WTC11 (cell line): ENCODE results near the gene FHIT. TPM values are rescaled to one million over a fixed set of nuclear protein-coding genes. Genes with fewer than 3 reads are reported as not detected.

Source experiments
- ATAC-seq: fragments of 200-7000 bp; cut with Tn5 transposase; 2 replicates; pipeline ENCODE4 v1.10.0; 2021; ENCODE audit warnings: mild to moderate bottlenecking, moderate library complexity
- CTCF ChIA-PET: fragments of 300-600 bp; sonication (Branson Sonifier 250); formaldehyde crosslinking; loops from one replicate; lab custom pipeline; 2021; ENCODE audit warnings: antibody characterized with exemption; lab: Charles Lee
- POLR2A ChIA-PET: fragments of 350-600 bp; sonication (Branson Sonifier 250); formaldehyde crosslinking; loops from one replicate; lab custom pipeline; 2021; ENCODE audit warnings: antibody characterized with exemption; lab: Charles Lee
- DNase-seq: peaks from one replicate; pipeline ENCODE4 v3.0.0; 2021; ENCODE audit warnings: low spot score
- H3K27ac Mint-ChIP-seq: 2 replicates; pipeline ENCODE4 v1.8.0; 2021; ENCODE audit warnings: mixed read lengths
- H3K27me3 Mint-ChIP-seq: 2 replicates; pipeline ENCODE4 v1.8.0; 2021; ENCODE audit warnings: low read depth, mild to moderate bottlenecking, moderate library complexity, mixed read lengths
- H3K36me3 Mint-ChIP-seq: 2 replicates; pipeline ENCODE4 v1.8.0; 2021; ENCODE audit warnings: mixed read lengths
- H3K4me1 Mint-ChIP-seq: 2 replicates; pipeline ENCODE4 v1.8.0; 2022; ENCODE audit warnings: mixed read lengths
- H3K4me3 Mint-ChIP-seq: 2 replicates; pipeline ENCODE4 v1.8.0; 2021; ENCODE audit warnings: mild to moderate bottlenecking, moderate library complexity, mixed read lengths
- H3K9me3 Mint-ChIP-seq: 2 replicates; pipeline ENCODE4 v1.8.0; 2021; ENCODE audit warnings: mixed read lengths
- ATF1 ChIP-seq: sonication (generic); formaldehyde crosslinking; IDR thresholded peaks from 2 replicates; pipeline ENCODE4 v1.8.1; 2023; ENCODE audit warnings: mild to moderate bottlenecking, moderate library complexity, missing genetic modification reagents
- FOXK1 ChIP-seq: sonication (generic); formaldehyde crosslinking; IDR thresholded peaks from 2 replicates; pipeline ENCODE4 v1.8.0; 2022; ENCODE audit warnings: mild to moderate bottlenecking, moderate library complexity, missing genetic modification reagents
- GABPB1 ChIP-seq: sonication (generic); formaldehyde crosslinking; IDR thresholded peaks from 2 replicates; pipeline ENCODE4 v1.8.1; 2023; ENCODE audit warnings: mild to moderate bottlenecking, missing genetic modification reagents
- MXD4 ChIP-seq: fragments of 250-450 bp; sonication (Bioruptor Pico); IDR thresholded peaks from 2 replicates; pipeline ENCODE4 v1.8.0; 2021; ENCODE audit warnings: mild to moderate bottlenecking, moderate library complexity, borderline replicate concordance
- NFE2L1 ChIP-seq: sonication (generic); formaldehyde crosslinking; IDR thresholded peaks from 2 replicates; pipeline ENCODE4 v1.8.1; 2023; ENCODE audit warnings: missing genetic modification reagents
- NR3C1 ChIP-seq: sonication (generic); formaldehyde crosslinking; conservative IDR thresholded peaks from 2 replicates; pipeline ENCODE4 v1.8.1; 2023; ENCODE audit warnings: low read depth, mild to moderate bottlenecking, missing genetic modification reagents
- PRRX2 ChIP-seq: fragments of 250-450 bp; sonication (Bioruptor Pico); IDR thresholded peaks from 2 replicates; pipeline ENCODE4 v1.8.0; 2021; ENCODE audit warnings: mild to moderate bottlenecking
- SMAD3 ChIP-seq: sonication (generic); formaldehyde crosslinking; IDR thresholded peaks from 2 replicates; pipeline ENCODE4 v1.8.0; 2022; ENCODE audit warnings: missing genetic modification reagents, mild to moderate bottlenecking, borderline replicate concordance
- TEAD4 ChIP-seq: sonication (generic); formaldehyde crosslinking; IDR thresholded peaks from 2 replicates; pipeline ENCODE4 v1.8.0; 2022; ENCODE audit warnings: mild to moderate bottlenecking, missing genetic modification reagents
- TP53 ChIP-seq: sonication (generic); formaldehyde crosslinking; IDR thresholded peaks from 2 replicates; pipeline ENCODE4 v1.8.1; 2023; ENCODE audit warnings: mild to moderate bottlenecking, missing genetic modification reagents
- ZBTB21 ChIP-seq: sonication (generic); formaldehyde crosslinking; IDR thresholded peaks from 2 replicates; pipeline ENCODE4 v1.8.1; 2023; ENCODE audit warnings: mild to moderate bottlenecking, missing genetic modification reagents, borderline replicate concordance
- ZNF121 ChIP-seq: sonication (generic); formaldehyde crosslinking; IDR thresholded peaks from 2 replicates; pipeline ENCODE4 v1.8.0; 2023; ENCODE audit warnings: missing genetic modification reagents
- ZNF138 ChIP-seq: sonication (generic); formaldehyde crosslinking; conservative IDR thresholded peaks from 2 replicates; pipeline ENCODE4 v1.8.1; 2022; ENCODE audit warnings: mild to moderate bottlenecking, moderate library complexity, missing genetic modification reagents
- ZNF219 ChIP-seq: sonication (generic); formaldehyde crosslinking; IDR thresholded peaks from 2 replicates; pipeline ENCODE4 v1.8.0; 2023; ENCODE audit warnings: missing genetic modification reagents, mild to moderate bottlenecking, borderline replicate concordance
- ZNF423 ChIP-seq: fragments of 250-450 bp; sonication (Bioruptor Pico); IDR thresholded peaks from 2 replicates; pipeline ENCODE4 v2.1.2; 2022; ENCODE audit warnings: mild to moderate bottlenecking, moderate library complexity
- total RNA-seq: library from RNA; stranded (reverse); gene quantifications from 3 replicates; pipeline ENCODE4 v1.2.3, GENCODE V29; 2021
- TF ChIP-seq, protein P1 (sequence below): sonication (generic); formaldehyde crosslinking; IDR thresholded peaks from 2 replicates; pipeline ENCODE4 v1.8.1; 2023; ENCODE audit warnings: mild to moderate bottlenecking, missing genetic modification reagents, moderate library complexity
- TF ChIP-seq, protein P2 (sequence below): sonication (generic); formaldehyde crosslinking; IDR thresholded peaks from 2 replicates; pipeline ENCODE4 v1.8.1; 2023; ENCODE audit warnings: mild to moderate bottlenecking, missing genetic modification reagents, borderline replicate concordance
- TF ChIP-seq, protein P3 (sequence below): fragments of 250-450 bp; sonication (Bioruptor Pico); IDR thresholded peaks from 2 replicates; pipeline ENCODE4 v1.9.0; 2021; ENCODE audit warnings: mild to moderate bottlenecking
- TF ChIP-seq, protein P4 (sequence below): sonication (generic); formaldehyde crosslinking; IDR thresholded peaks from 2 replicates; pipeline ENCODE4 v1.8.1; 2022; ENCODE audit warnings: mild to moderate bottlenecking, missing genetic modification reagents, moderate library complexity, borderline replicate concordance
- TF ChIP-seq, protein P5 (sequence below): sonication (generic); formaldehyde crosslinking; conservative IDR thresholded peaks from 2 replicates; pipeline ENCODE4 v1.8.1; 2022; ENCODE audit warnings: mild to moderate bottlenecking, missing genetic modification reagents
- TF ChIP-seq, protein P6 (sequence below): fragments of 250-450 bp; sonication (Bioruptor Pico); IDR thresholded peaks from 2 replicates; pipeline ENCODE4 v1.8.0; 2021; ENCODE audit warnings: mild to moderate bottlenecking
- TF ChIP-seq, protein P7 (sequence below): sonication (generic); formaldehyde crosslinking; IDR thresholded peaks from 2 replicates; pipeline ENCODE4 v1.8.0; 2023; ENCODE audit warnings: missing genetic modification reagents, mild to moderate bottlenecking, borderline replicate concordance

Gene FHIT
- total RNA-seq, 1 experiment from 2014 or later, result 2.6 TPM

DNA sequence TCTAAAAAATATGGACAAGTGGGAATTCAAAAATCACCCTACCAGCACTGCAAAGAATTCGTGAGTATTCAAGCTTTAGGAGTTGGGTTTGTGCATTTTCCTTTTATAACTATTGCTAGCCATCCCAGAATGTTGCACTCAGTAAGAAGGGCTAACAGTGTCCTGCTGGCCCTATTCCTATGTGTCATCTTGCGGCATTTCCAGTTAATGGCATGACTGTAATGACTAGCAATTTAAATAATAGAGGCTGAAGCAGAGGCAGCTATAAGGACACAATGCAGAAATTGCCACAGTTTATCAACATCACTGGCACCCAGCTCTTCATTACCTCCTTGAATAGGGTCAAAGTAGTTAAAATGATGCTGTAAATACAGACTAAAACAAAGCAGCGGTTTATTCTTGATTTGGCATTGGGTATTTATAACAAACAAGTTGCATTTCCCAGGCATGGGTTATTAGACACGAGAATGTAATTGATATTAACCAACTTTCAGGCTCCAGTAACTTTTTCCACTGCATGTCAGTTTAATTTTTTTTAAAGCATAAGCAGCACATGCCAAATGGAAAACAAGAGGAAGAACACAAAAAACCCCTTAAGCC, 177.6 kb downstream of the FHIT start:
- TF ChIP-seq, protein P1, sequence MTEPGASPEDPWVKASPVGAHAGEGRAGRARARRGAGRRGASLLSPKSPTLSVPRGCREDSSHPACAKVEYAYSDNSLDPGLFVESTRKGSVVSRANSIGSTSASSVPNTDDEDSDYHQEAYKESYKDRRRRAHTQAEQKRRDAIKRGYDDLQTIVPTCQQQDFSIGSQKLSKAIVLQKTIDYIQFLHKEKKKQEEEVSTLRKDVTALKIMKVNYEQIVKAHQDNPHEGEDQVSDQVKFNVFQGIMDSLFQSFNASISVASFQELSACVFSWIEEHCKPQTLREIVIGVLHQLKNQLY (CRISPR knock-in tag), result no peak
- no peak for TF ChIP-seq ZNF423
- no peak for TF ChIP-seq PRRX2
- TF ChIP-seq ZNF121 (CRISPR knock-in tag), result no peak
- no peak for TF ChIP-seq ZNF219
- TF ChIP-seq, protein P2, sequence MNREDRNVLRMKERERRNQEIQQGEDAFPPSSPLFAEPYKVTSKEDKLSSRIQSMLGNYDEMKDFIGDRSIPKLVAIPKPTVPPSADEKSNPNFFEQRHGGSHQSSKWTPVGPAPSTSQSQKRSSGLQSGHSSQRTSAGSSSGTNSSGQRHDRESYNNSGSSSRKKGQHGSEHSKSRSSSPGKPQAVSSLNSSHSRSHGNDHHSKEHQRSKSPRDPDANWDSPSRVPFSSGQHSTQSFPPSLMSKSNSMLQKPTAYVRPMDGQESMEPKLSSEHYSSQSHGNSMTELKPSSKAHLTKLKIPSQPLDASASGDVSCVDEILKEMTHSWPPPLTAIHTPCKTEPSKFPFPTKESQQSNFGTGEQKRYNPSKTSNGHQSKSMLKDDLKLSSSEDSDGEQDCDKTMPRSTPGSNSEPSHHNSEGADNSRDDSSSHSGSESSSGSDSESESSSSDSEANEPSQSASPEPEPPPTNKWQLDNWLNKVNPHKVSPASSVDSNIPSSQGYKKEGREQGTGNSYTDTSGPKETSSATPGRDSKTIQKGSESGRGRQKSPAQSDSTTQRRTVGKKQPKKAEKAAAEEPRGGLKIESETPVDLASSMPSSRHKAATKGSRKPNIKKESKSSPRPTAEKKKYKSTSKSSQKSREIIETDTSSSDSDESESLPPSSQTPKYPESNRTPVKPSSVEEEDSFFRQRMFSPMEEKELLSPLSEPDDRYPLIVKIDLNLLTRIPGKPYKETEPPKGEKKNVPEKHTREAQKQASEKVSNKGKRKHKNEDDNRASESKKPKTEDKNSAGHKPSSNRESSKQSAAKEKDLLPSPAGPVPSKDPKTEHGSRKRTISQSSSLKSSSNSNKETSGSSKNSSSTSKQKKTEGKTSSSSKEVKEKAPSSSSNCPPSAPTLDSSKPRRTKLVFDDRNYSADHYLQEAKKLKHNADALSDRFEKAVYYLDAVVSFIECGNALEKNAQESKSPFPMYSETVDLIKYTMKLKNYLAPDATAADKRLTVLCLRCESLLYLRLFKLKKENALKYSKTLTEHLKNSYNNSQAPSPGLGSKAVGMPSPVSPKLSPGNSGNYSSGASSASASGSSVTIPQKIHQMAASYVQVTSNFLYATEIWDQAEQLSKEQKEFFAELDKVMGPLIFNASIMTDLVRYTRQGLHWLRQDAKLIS (CRISPR knock-in tag), result no peak
- no peak for TF ChIP-seq TP53 (CRISPR knock-in tag)
- no peak for TF ChIP-seq ATF1 (CRISPR knock-in tag)
- no peak for TF ChIP-seq NFE2L1
- no peak for TF ChIP-seq ZNF138
- TF ChIP-seq, protein P3, sequence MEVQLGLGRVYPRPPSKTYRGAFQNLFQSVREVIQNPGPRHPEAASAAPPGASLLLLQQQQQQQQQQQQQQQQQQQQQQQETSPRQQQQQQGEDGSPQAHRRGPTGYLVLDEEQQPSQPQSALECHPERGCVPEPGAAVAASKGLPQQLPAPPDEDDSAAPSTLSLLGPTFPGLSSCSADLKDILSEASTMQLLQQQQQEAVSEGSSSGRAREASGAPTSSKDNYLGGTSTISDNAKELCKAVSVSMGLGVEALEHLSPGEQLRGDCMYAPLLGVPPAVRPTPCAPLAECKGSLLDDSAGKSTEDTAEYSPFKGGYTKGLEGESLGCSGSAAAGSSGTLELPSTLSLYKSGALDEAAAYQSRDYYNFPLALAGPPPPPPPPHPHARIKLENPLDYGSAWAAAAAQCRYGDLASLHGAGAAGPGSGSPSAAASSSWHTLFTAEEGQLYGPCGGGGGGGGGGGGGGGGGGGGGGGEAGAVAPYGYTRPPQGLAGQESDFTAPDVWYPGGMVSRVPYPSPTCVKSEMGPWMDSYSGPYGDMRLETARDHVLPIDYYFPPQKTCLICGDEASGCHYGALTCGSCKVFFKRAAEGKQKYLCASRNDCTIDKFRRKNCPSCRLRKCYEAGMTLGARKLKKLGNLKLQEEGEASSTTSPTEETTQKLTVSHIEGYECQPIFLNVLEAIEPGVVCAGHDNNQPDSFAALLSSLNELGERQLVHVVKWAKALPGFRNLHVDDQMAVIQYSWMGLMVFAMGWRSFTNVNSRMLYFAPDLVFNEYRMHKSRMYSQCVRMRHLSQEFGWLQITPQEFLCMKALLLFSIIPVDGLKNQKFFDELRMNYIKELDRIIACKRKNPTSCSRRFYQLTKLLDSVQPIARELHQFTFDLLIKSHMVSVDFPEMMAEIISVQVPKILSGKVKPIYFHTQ (CRISPR knock-in tag), result no peak
- TF ChIP-seq NR3C1, result no peak
- no peak for TF ChIP-seq FOXK1 (CRISPR knock-in tag)
- TF ChIP-seq GABPB1, result no peak
- TF ChIP-seq, protein P4, sequence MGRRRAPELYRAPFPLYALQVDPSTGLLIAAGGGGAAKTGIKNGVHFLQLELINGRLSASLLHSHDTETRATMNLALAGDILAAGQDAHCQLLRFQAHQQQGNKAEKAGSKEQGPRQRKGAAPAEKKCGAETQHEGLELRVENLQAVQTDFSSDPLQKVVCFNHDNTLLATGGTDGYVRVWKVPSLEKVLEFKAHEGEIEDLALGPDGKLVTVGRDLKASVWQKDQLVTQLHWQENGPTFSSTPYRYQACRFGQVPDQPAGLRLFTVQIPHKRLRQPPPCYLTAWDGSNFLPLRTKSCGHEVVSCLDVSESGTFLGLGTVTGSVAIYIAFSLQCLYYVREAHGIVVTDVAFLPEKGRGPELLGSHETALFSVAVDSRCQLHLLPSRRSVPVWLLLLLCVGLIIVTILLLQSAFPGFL (CRISPR knock-in tag), result no peak
- no peaks in the 10 kb centered on the region for H3K36me3 Mint-ChIP-seq
- peaks cover 13% of the 10 kb centered on the region for H3K4me1 Mint-ChIP-seq
- CTCF ChIA-PET, result no interaction called here
- H3K4me3 Mint-ChIP-seq, result no peak overlapping the region
- no peak overlapping the region for H3K27ac Mint-ChIP-seq
- no peak for DNase-seq
- no peaks in the 10 kb centered on the region for H3K27me3 Mint-ChIP-seq
- POLR2A ChIA-PET, result no interaction called here
- peaks cover 4% of the 10 kb centered on the region; the same call in 1 of the 2 replicates for H3K9me3 Mint-ChIP-seq
- ATAC-seq, result no peak

DNA sequence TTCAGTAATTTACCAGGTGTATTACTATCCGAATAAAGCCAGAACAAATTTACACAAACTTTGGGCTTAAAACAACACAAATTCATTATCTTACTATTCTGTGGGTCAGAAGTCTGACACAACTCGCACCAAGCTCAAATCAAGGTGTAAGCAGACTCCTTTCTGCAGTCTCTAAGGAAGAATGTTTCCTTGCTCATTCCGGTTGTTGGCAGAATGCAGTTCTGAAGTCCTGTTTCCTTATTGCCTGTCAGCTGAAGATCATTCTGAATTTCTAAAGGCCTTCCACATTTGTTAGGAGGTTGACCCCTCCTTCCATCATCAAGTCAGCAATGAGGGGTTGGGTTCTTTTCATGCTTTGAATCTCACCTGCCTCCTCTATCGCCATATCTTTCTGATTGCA, 183.2 kb downstream of the FHIT start:
- H3K4me1 Mint-ChIP-seq, result peaks cover 7% of the 10 kb centered on the region
- no peak overlapping the region for H3K27ac Mint-ChIP-seq
- H3K9me3 Mint-ChIP-seq, result peaks cover 25% of the 10 kb centered on the region
- ATAC-seq, result no peak
- ChIA-PET CTCF (no interaction called here), POLR2A (no interaction called here)
- H3K27me3 Mint-ChIP-seq, result no peaks in the 10 kb centered on the region
- H3K4me3 Mint-ChIP-seq, result no peak overlapping the region
- no peak for DNase-seq
- H3K36me3 Mint-ChIP-seq, result no peaks in the 10 kb centered on the region; the same call in 1 of the 2 replicates
- TF ChIP-seq, protein P5, sequence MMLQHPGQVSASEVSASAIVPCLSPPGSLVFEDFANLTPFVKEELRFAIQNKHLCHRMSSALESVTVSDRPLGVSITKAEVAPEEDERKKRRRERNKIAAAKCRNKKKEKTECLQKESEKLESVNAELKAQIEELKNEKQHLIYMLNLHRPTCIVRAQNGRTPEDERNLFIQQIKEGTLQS, result no peak
- TF ChIP-seq ZBTB21 (CRISPR knock-in tag) (no peak), ZNF219 (no peak), MXD4 (no peak), TEAD4 (CRISPR knock-in tag) (no peak), SMAD3 (CRISPR knock-in tag) (no peak)
- TF ChIP-seq, protein P6, sequence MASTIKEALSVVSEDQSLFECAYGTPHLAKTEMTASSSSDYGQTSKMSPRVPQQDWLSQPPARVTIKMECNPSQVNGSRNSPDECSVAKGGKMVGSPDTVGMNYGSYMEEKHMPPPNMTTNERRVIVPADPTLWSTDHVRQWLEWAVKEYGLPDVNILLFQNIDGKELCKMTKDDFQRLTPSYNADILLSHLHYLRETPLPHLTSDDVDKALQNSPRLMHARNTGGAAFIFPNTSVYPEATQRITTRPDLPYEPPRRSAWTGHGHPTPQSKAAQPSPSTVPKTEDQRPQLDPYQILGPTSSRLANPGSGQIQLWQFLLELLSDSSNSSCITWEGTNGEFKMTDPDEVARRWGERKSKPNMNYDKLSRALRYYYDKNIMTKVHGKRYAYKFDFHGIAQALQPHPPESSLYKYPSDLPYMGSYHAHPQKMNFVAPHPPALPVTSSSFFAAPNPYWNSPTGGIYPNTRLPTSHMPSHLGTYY, result no peak
- TF ChIP-seq, protein P7, sequence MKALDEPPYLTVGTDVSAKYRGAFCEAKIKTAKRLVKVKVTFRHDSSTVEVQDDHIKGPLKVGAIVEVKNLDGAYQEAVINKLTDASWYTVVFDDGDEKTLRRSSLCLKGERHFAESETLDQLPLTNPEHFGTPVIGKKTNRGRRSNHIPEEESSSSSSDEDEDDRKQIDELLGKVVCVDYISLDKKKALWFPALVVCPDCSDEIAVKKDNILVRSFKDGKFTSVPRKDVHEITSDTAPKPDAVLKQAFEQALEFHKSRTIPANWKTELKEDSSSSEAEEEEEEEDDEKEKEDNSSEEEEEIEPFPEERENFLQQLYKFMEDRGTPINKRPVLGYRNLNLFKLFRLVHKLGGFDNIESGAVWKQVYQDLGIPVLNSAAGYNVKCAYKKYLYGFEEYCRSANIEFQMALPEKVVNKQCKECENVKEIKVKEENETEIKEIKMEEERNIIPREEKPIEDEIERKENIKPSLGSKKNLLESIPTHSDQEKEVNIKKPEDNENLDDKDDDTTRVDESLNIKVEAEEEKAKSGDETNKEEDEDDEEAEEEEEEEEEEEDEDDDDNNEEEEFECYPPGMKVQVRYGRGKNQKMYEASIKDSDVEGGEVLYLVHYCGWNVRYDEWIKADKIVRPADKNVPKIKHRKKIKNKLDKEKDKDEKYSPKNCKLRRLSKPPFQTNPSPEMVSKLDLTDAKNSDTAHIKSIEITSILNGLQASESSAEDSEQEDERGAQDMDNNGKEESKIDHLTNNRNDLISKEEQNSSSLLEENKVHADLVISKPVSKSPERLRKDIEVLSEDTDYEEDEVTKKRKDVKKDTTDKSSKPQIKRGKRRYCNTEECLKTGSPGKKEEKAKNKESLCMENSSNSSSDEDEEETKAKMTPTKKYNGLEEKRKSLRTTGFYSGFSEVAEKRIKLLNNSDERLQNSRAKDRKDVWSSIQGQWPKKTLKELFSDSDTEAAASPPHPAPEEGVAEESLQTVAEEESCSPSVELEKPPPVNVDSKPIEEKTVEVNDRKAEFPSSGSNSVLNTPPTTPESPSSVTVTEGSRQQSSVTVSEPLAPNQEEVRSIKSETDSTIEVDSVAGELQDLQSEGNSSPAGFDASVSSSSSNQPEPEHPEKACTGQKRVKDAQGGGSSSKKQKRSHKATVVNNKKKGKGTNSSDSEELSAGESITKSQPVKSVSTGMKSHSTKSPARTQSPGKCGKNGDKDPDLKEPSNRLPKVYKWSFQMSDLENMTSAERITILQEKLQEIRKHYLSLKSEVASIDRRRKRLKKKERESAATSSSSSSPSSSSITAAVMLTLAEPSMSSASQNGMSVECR (CRISPR knock-in tag), result no peak
